ENCODE data around the gene CRMP1.

CRMP1 gene

GRCh38 chr4:5919044-5919443, 26.2 kb upstream of the CRMP1 start:
- DNase-seq = no peak

GRCh38 chr4:5918331-5918985, 25.6 kb upstream of the CRMP1 start:
- no peak for DNase-seq

- no peak for DNase-seq
These were observed 24.8 kb upstream of the CRMP1 start for GRCh38 chr4:5917672-5918071.

GRCh38 chr4:5916229-5916628, 23.3 kb upstream of the CRMP1 start:
- DNase-seq = no peak

DNA sequence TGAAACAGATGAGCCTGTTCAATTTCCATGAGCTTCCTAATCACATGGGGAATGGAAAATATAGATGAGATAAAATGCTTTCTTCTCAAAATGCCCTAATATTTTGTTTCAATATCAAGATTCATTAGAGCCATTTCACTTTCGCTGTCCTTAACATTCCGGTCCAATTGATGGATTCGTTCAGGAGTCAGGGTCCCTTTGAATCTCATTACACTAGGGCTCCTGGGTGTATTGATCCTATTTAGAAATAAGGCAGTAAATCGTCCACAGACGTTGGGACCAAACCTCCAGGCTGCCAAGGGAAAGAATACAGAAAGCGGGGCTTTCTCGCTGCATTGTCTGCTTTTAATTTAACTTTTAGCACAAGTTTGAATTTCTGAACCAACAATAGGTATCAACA, 20.6 kb upstream of the CRMP1 start:
- no peak for DNase-seq

GRCh38 chr4:5912614-5913019, 19.7 kb upstream of the CRMP1 start:
- DNase-seq = no peak

DNA sequence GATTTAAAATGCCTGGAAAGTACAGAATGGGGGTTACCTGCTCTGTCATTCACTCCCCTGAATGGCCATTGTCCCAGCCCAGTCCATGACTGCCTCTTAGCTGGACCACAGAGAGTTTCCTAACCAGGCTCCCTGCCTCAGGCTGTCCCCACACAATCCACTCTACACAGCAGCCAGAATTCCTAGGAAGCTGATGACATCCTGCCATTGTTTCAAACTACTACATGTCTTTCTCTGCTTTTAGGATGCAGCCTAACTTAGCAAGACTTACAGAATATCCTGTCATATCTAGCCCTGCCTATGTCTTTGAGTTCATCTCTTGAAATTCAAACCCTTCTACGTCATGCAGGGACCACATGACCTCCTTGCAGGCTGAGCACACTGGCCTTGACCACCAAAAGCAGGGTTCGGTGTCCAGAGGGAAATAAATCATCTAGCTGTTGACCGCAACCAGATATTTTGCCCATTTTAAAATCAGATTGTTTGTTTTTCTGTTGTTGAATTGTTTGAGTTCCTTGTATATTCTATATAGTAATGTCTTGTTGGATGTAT, 16.1 kb upstream of the CRMP1 start:
- DNase-seq = no peak

GRCh38 chr4:5906191-5906590, 13.3 kb upstream of the CRMP1 start:
- DNase-seq = no peak

DNA sequence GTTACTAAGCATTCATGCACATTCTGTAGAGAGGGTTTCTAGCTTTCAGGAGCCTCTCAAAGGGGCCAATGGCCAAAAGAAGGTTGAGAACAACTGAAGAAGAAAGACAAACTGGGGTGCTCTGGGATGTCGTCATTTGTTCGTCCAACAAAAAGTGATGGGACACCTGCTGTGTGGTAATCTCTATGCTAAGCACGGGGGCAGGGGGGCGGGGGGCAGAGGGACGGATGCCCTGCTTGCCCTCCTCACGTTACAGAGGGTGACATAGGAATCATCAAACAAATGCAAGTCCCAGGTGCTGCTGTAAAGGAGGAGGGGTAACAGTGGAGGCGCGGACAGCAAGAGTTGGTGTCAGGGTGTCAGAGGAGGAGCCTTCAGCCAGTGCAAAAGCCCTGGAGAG, 12.8 kb upstream of the CRMP1 start:
- DNase-seq = no peak

DNA sequence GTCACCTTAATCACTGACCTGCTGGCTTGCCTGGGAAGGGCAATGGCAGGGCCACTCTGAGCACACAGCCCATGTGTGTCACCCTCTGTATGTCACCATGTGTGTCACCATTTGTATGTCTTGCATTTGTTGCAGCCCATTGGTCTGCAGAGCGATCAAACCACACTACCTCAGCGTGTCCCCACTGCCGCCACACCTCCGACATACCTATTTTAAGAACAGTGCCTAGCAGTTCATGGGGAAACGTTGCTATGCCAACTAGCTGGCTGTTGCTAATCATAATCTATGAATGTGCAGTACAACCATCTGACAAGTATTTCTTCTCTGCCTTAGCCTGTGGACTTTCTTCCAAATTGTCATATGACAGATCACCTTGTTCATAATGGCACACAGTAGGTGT, 8.0 kb upstream of the CRMP1 start:
- DNase-seq = no peak

GRCh38 chr4:5899881-5900280, 7.0 kb upstream of the CRMP1 start:
- no peak for DNase-seq

- DNase-seq = no peak
These were observed 6.5 kb upstream of the CRMP1 start for GRCh38 chr4:5899396-5899795.

- DNase-seq = no peak
These were observed 4.8 kb upstream of the CRMP1 start for GRCh38 chr4:5897674-5898073.

DNA sequence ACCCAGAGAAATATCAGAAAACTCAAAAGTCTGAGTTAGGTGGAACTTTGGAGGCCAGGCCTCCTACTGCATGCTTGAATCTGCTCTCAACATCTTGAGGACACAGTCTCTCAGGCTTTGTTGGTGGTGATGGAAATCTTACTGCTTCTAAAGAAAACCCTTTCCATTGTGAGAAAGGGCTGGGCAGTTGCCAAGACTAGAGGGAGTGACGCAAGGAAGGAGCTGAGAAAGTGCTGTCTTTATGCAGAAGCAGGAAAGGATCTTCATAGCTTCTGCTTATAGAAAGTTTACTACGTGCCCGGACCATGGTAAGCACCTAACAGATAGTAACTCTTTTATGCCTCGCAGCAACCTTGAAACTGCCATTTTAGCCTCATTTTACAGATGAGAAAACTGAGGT, 2.4 kb upstream of the CRMP1 start:
- DNase-seq = no peak

DNA sequence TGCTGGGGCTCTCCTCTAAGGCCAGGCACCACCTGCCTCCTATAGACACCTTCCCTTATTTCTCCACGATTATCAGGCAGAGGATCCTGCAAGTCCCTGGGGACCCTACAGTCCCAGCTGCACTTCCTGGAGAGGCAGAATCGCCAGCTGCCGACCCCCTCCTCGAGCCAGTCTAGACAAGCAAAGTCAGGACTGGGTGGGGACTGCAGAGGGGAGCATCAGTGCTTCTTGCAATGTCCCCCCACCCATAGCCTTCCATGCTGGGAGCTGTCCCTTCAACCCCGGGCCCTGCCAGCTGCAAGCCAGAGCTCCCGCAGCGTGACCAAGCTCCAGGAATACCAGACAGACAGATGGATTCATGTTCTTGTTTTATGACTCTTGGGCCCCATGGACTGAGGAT, 1.4 kb upstream of the CRMP1 start:
- DNase-seq = peak; percentile 62

DNA sequence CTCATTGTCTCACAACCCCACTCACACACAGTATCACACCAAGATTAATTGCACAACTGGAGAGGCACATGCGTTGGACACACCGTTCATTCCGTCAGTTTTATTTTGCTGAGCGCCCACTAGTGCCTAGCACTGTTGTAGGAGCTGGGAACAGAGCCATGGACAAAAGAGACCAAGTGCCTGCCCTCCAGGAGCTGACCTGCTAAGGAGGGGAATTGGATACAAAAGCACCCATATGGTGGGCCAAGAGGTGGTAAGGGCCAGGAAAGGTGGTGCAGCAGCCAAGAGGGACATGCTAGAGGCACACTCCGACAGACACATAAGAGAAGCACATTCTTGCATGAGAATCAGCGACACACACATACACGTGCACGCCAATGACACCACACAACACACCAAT, 705 bp upstream of the CRMP1 start:
- no peak for DNase-seq

GRCh38 chr4:5892323-5893003, 423 bp downstream of the CRMP1 start:
- DNase-seq = no peak

DNA sequence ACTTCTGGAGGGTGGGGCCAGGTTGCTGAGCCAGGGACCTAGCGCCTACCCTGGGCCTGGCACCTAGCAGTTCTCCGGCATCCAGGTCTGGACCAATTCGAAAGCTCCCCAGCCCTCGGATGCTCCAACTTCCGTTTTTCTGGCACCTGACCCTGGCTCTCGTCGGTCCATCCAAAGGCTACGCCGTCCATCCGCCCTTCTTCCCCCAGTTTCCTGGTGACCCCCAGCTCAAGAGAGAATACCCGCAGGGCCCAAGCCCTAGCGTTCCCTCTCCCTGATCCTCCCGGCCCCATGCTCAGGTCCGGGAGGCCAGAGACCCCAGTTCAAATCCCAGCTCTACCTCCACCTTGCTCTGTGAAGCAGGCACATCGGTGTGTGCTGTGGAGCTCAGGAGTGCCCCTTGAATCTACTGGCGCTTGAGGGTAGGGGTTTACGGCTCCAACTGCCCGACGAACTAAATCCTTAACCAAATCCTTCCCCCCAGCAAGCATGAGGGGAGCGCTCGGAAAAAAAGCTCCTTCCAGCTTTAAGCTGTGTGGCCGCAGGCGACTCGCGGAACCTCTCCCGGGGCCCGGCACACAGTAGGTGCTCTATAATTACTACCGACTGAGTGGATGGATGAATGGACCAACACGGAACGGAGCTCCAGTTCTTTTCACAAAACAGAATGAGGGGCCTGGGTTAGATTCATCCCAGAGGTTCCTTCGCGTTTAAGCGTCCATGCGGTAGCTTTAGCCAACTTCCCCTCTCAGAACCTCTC, 1.1 kb downstream of the CRMP1 start:
- no peak for DNase-seq

GRCh38 chr4:5890063-5890727, 2.7 kb downstream of the CRMP1 start:
- DNase-seq = peak; percentile 57

GRCh38 chr4:5889002-5889696, 3.7 kb downstream of the CRMP1 start:
- DNase-seq = no peak

DNA sequence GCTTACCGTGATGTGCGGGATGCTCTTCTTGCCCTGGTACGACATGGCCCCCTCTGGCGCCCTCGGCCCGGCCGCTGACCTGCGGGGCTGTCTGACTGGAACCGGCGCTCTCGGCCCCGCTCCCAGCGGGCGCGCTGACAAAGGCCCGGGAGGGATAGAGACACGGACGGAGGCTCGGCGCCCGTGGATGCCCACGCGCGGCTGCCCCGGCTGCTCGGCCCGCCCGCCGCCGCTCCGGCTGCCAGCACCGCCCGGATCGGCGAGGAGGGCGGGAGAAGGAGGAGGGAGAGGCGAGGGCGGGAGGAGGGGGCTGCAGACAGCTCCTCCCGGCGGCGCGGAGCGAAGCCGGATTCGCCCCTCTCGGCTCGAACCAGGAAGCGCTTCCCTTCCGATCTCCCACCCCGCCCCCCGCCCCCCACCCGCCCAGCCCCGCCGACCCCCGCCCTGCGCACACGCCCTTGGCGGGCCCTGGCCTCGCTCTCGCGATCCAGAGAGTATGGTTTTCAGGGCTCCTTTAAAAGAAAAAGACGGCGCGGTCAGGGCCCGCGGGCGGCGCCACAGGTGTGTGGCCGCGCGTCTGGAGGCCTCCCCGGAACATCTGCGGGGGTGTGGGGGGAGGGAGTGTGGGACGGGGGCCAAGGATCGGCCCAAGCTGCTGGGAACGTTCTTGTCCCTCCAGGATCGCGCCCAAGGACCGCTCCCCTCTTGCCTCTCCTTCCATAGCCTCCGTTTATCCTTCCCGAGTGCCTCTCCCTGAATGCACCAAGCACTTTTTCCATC, 4.5 kb downstream of the CRMP1 start:
- DNase-seq = no peak
